Renal pelvis (tissue), 12 donors: Measurements from ENCODE around the gene LMNB1. TPM values are rescaled to one million over a fixed set of nuclear protein-coding genes. Genes with fewer than 3 reads are reported as not detected.
"Not testable (repeated sequence)": the region's sequence is repeated elsewhere in the genome, so short reads cannot be mapped to it uniquely, and the experiment has no call there.

Experiments
- DNase-seq: peaks from one replicate; pipeline ENCODE4 v3.0.0-alpha.2; 2013
- long read RNA-seq, 16 experiments: transcript quantifications; one replicate each; lab custom pipeline, GENCODE V29; 2026
- polyA plus RNA-seq, 3 donors: library from polyadenylated mRNA; unstranded; fragments of 120-200 nt; gene quantifications; one replicate each; pipeline ENCODE4 v1.2.1, GENCODE V29; 2013; ENCODE audit not compliant: insufficient read length in 3 of 3

LMNB1 gene
- polyA plus RNA-seq = 100 to 1,000 TPM; 110 to 142 (median 114) TPM
- long read RNA-seq, donor 1, transcript LMNB1-202 (6 exons, 1,572 nt) = minor isoform, 6 of 27 reads
- long read RNA-seq, donor 1, transcript LMNB1-201 (11 exons, 2,878 nt) = major isoform, 7 of 27 reads
- long read RNA-seq, donor 1, partial matches to known transcripts = 14 of 27 reads
- long read RNA-seq, donor 1, other reads (novel, unspliced or antisense) = 0 of 27 reads
- long read RNA-seq, donor 2, transcript LMNB1-201 (11 exons, 2,878 nt) = major isoform, 13 of 37 reads
- long read RNA-seq, donor 2, partial matches to known transcripts = 21 of 37 reads
- long read RNA-seq, donor 2, other reads (novel, unspliced or antisense) = 0 of 37 reads
- long read RNA-seq, donor 3, transcript LMNB1-201 (11 exons, 2,878 nt) = major isoform, 13 of 31 reads
- long read RNA-seq, donor 3, partial matches to known transcripts = 18 of 31 reads
- long read RNA-seq, donor 3, other reads (novel, unspliced or antisense) = 0 of 31 reads
- long read RNA-seq, donor 4, transcript LMNB1-201 (11 exons, 2,878 nt) = major isoform, 5 of 18 reads
- long read RNA-seq, donor 4, partial matches to known transcripts = 11 of 18 reads
- long read RNA-seq, donor 4, other reads (novel, unspliced or antisense) = 0 of 18 reads
- long read RNA-seq, donor 5, transcript LMNB1-201 (11 exons, 2,878 nt) = major isoform, 10 of 27 reads
- long read RNA-seq, donor 5, partial matches to known transcripts = 16 of 27 reads
- long read RNA-seq, donor 5, other reads (novel, unspliced or antisense) = 0 of 27 reads
- long read RNA-seq, donor 6, transcript LMNB1-201 (11 exons, 2,878 nt) = major isoform, 11 of 33 reads
- long read RNA-seq, donor 6, partial matches to known transcripts = 18 of 33 reads
- long read RNA-seq, donor 6, other reads (novel, unspliced or antisense) = 0 of 33 reads
- long read RNA-seq, donor 7, transcript LMNB1-201 (11 exons, 2,878 nt) = major isoform, 11 of 27 reads
- long read RNA-seq, donor 7, partial matches to known transcripts = 16 of 27 reads
- long read RNA-seq, donor 7, other reads (novel, unspliced or antisense) = 0 of 27 reads
- long read RNA-seq, donor 8, transcript LMNB1-201 (11 exons, 2,878 nt) = major isoform, 5 of 11 reads
- long read RNA-seq, donor 8, partial matches to known transcripts = 6 of 11 reads
- long read RNA-seq, donor 8, other reads (novel, unspliced or antisense) = 0 of 11 reads
- long read RNA-seq, donor 9, transcript LMNB1-201 (11 exons, 2,878 nt) = major isoform, 6 of 32 reads
- long read RNA-seq, donor 9, partial matches to known transcripts = 25 of 32 reads
- long read RNA-seq, donor 9, other reads (novel, unspliced or antisense) = 0 of 32 reads
- long read RNA-seq, donor 10, transcript LMNB1-202 (6 exons, 1,572 nt) = minor isoform, 5 of 32 reads
- long read RNA-seq, donor 10, transcript LMNB1-201 (11 exons, 2,878 nt) = major isoform, 9 of 32 reads
- long read RNA-seq, donor 10, partial matches to known transcripts = 17 of 32 reads
- long read RNA-seq, donor 10, other reads (novel, unspliced or antisense) = 0 of 32 reads
- long read RNA-seq, donor 11, transcript LMNB1-201 (11 exons, 2,878 nt) = major isoform, 8 of 16 reads
- long read RNA-seq, donor 11, partial matches to known transcripts = 6 of 16 reads
- long read RNA-seq, donor 11, other reads (novel, unspliced or antisense) = 0 of 16 reads
- long read RNA-seq, donor 12, transcript LMNB1-201 (11 exons, 2,878 nt) = major isoform, 10 of 55 reads
- long read RNA-seq, donor 12, partial matches to known transcripts = 42 of 55 reads
- long read RNA-seq, donor 12, other reads (novel, unspliced or antisense) = 0 of 55 reads
- long read RNA-seq, donor 13, transcript LMNB1-201 (11 exons, 2,878 nt) = major isoform, 5 of 38 reads
- long read RNA-seq, donor 13, partial matches to known transcripts = 32 of 38 reads
- long read RNA-seq, donor 13, other reads (novel, unspliced or antisense) = 0 of 38 reads
- long read RNA-seq, donor 14, transcript LMNB1-201 (11 exons, 2,878 nt) = major isoform, 21 of 93 reads
- long read RNA-seq, donor 14, partial matches to known transcripts = 68 of 93 reads
- long read RNA-seq, donor 14, other reads (novel, unspliced or antisense) = 0 of 93 reads
- long read RNA-seq, donor 15, transcript LMNB1-201 (11 exons, 2,878 nt) = major isoform, 11 of 44 reads
- long read RNA-seq, donor 15, partial matches to known transcripts = 33 of 44 reads
- long read RNA-seq, donor 15, other reads (novel, unspliced or antisense) = 0 of 44 reads
- long read RNA-seq, donor 16, transcript LMNB1-201 (11 exons, 2,878 nt) = major isoform, 14 of 30 reads
- long read RNA-seq, donor 16, partial matches to known transcripts = 12 of 30 reads
- long read RNA-seq, donor 16, other reads (novel, unspliced or antisense) = 0 of 30 reads

GRCh38 chr5:126776499-126777256, at the start of gene LMNB1:
LMNB1 (plus strand) TSS chr5:126777136; CDS start chr5:126777509, 373 bp downstream.
- DNase-seq = peak; percentile 97

- DNase-seq = no peak
Measured at GRCh38 chr5:126732716-126733115, 44.2 kb upstream of the LMNB1 start.

- not testable (repeated sequence) for DNase-seq
Measured at GRCh38 chr5:126734573-126734972, 42.4 kb upstream of the LMNB1 start.

- no peak for DNase-seq
Measured at GRCh38 chr5:126736141-126736540, 40.8 kb upstream of the LMNB1 start.

- no peak for DNase-seq
Measured at GRCh38 chr5:126741361-126741760, 35.6 kb upstream of the LMNB1 start.

- no peak for DNase-seq
Measured at GRCh38 chr5:126742425-126742824, 34.5 kb upstream of the LMNB1 start.

GRCh38 chr5:126744836-126745235, 32.1 kb upstream of the LMNB1 start:
- DNase-seq = no peak

GRCh38 chr5:126745259-126745992, 31.5 kb upstream of the LMNB1 start:
- peak; percentile 38 for DNase-seq

- DNase-seq = peak; percentile 24
Measured at GRCh38 chr5:126746290-126746689, 30.6 kb upstream of the LMNB1 start.

GRCh38 chr5:126752081-126752785, 24.7 kb upstream of the LMNB1 start:
- no peak for DNase-seq

GRCh38 chr5:126753227-126753626, 23.7 kb upstream of the LMNB1 start:
- DNase-seq = no peak

- DNase-seq = no peak
Measured at GRCh38 chr5:126754609-126755008, 22.3 kb upstream of the LMNB1 start.

GRCh38 chr5:126755593-126755992, 21.3 kb upstream of the LMNB1 start:
- DNase-seq = no peak

GRCh38 chr5:126757713-126758357, 19.1 kb upstream of the LMNB1 start:
- no peak for DNase-seq

GRCh38 chr5:126763371-126763770, 13.6 kb upstream of the LMNB1 start:
- no peak for DNase-seq

- no peak for DNase-seq
Measured at GRCh38 chr5:126769703-126770102, 7.2 kb upstream of the LMNB1 start.

GRCh38 chr5:126773536-126773935, 3.4 kb upstream of the LMNB1 start:
- DNase-seq = not testable (repeated sequence)
